B cell (primary cell): ENCODE measurements around the gene SFXN1. TPM values are rescaled to one million over a fixed set of nuclear protein-coding genes. Genes with fewer than 3 reads are reported as not detected.

Experiments used
- ATAC-seq: fragments of 200-7000 bp; cut with Tn5 transposase; one replicate; pipeline ENCODE4 v1.10.0; 2021; ENCODE audit warnings: low read depth, mild to moderate bottlenecking, moderate number of reproducible peaks, moderate library complexity
- CTCF ChIA-PET: fragments of 350-600 bp; sonication (Branson Sonifier 250); formaldehyde crosslinking; loops from one replicate; lab custom pipeline; 2021; ENCODE audit warnings: antibody characterized with exemption, inconsistent platforms; lab: Charles Lee
- POLR2A ChIA-PET: fragments of 350-600 bp; sonication (Branson Sonifier 250); formaldehyde crosslinking; loops from one replicate; lab custom pipeline; 2021; ENCODE audit warnings: antibody characterized with exemption; lab: Charles Lee
- DNase-seq: peaks from one replicate; pipeline ENCODE4 v3.0.0; 2013
- H2AFZ ChIP-seq: 2 replicates; pipeline ENCODE4 v1.6.1; 2012; ENCODE audit warnings: mild to moderate bottlenecking, low read depth, low read length; ENCODE audit not compliant: insufficient read depth, poor library complexity, severe bottlenecking
- H3K27ac ChIP-seq, 2 donors: 1 replicate in 1 of 2; 2 replicates in 1 of 2; pipeline ENCODE4 v1.5.1; 2012 to 2013; ENCODE audit warnings: low read length in 2 of 2, mild to moderate bottlenecking in 2 of 2, moderate library complexity in 1 of 2
- H3K27me3 ChIP-seq, 4 experiments: fragments of 200-600 bp in 1 of 4; sonication (generic) in 1 of 4; replicated peaks in 1 of 4; 1 replicate in 2 of 4; 2 replicates in 2 of 4; pipeline versions ENCODE4 v1.6.1 to v1.7.0; 2013 to 2016; ENCODE audit warnings: low read length in 3 of 4, mild to moderate bottlenecking in 2 of 4, mixed read lengths in 1 of 4, moderate library complexity in 1 of 4; ENCODE audit not compliant: insufficient read depth in 4 of 4, control insufficient read depth in 3 of 4; ENCODE audit errors: control extremely low read depth in 1 of 4
- H3K36me3 ChIP-seq, 2 experiments: replicated peaks in 1 of 2; 1 replicate in 1 of 2; 2 replicates in 1 of 2; pipeline versions ENCODE4 v1.6.1 to v1.7.1; 2013; ENCODE audit warnings: low read length in 1 of 2; ENCODE audit not compliant: insufficient read depth in 2 of 2, control insufficient read depth in 1 of 2; ENCODE audit errors: control extremely low read depth in 1 of 2, extremely low read depth in 1 of 2
- H3K4me1 ChIP-seq, 2 donors: fragments of 200-600 bp in 1 of 2; sonication (generic) in 1 of 2; 1 replicate in 1 of 2; 2 replicates in 1 of 2; pipeline versions ENCODE4 v1.5.1 to v1.6.1; 2013 to 2017; ENCODE audit warnings: low read length in 2 of 2; ENCODE audit not compliant: control insufficient read depth in 2 of 2, insufficient read depth in 2 of 2
- H3K4me2 ChIP-seq: replicated peaks from 2 replicates; pipeline ENCODE3; 2012; ENCODE audit warnings: mild to moderate bottlenecking, low read depth, low read length; ENCODE audit not compliant: poor library complexity, severe bottlenecking
- H3K4me3 ChIP-seq, 5 experiments: fragments of 200-600 bp in 1 of 5; sonication (generic) in 1 of 5; 1 replicate in 3 of 5; 2 replicates in 2 of 5; pipeline versions ENCODE4 v1.5.1 to v1.7.0; 2011 to 2016; ENCODE audit warnings: low read length in 4 of 5, mild to moderate bottlenecking in 4 of 5, low read depth in 2 of 5, control low read depth in 1 of 5, moderate library complexity in 1 of 5; ENCODE audit not compliant: insufficient read depth in 1 of 5; ENCODE audit errors: control extremely low read depth in 1 of 5, extremely low read depth in 1 of 5
- H3K79me2 ChIP-seq: fragments of 200-600 bp; sonication (generic); one replicate; pipeline ENCODE4 v1.6.0; 2016; ENCODE audit warnings: low read length; ENCODE audit not compliant: control insufficient read depth, insufficient read depth
- H3K9ac ChIP-seq: fragments of 200-600 bp; sonication (generic); 2 replicates; pipeline ENCODE4 v1.6.1; 2017; ENCODE audit warnings: mild to moderate bottlenecking, low read length, moderate library complexity
- H3K9me3 ChIP-seq, 3 donors: one replicate each; pipeline versions ENCODE4 v1.6.1 to v1.7.1; 2013; ENCODE audit warnings: low read length in 2 of 3; ENCODE audit not compliant: control insufficient read depth in 2 of 3, insufficient read depth in 1 of 3; ENCODE audit errors: control extremely low read depth in 1 of 3
- H4K20me1 ChIP-seq: 2 replicates; pipeline ENCODE4 v1.6.0; 2012; ENCODE audit warnings: mild to moderate bottlenecking, low read length; ENCODE audit not compliant: insufficient read depth, control insufficient read depth, poor library complexity, severe bottlenecking
- H3K27ac Mint-ChIP-seq: one replicate; pipeline ENCODE4 v1.8.0; 2021; ENCODE audit warnings: mixed read lengths
- H3K27me3 Mint-ChIP-seq: one replicate; pipeline ENCODE4 v1.8.0; 2021; ENCODE audit warnings: mixed read lengths
- H3K4me1 Mint-ChIP-seq: one replicate; pipeline ENCODE4 v1.8.0; 2021; ENCODE audit warnings: mixed read lengths
- H3K4me3 Mint-ChIP-seq: one replicate; pipeline ENCODE4 v1.8.0; 2021; ENCODE audit warnings: mixed read lengths
- H3K9me3 Mint-ChIP-seq: one replicate; pipeline ENCODE4 v1.8.0; 2022; ENCODE audit warnings: mixed read lengths; ENCODE audit not compliant: insufficient read depth
- EZH2 ChIP-seq: IDR thresholded peaks from 2 replicates; pipeline ENCODE4 v1.6.1; 2012; ENCODE audit warnings: borderline replicate concordance, low read depth, mild to moderate bottlenecking, moderate library complexity, low read length; ENCODE audit not compliant: insufficient read depth, poor library complexity, severe bottlenecking
- WGBS: methylation state at CpG from one replicate; pipeline ENCODE4 v1.1.5; 2013; ENCODE audit warnings: missing lambda C conversion rate; ENCODE audit not compliant: insufficient coverage; 5-methylcytosine and 5-hydroxymethylcytosine counted together
- intact Hi-C: fragments of 100-400 bp; cut with micrococcal nuclease; formaldehyde crosslinking; loops from one replicate; pipeline ENCODE4 v1.10.0; 2022
- polyA plus RNA-seq: library from polyadenylated mRNA; depleted of rRNA; stranded (reverse); fragments of >200 nt; gene quantifications from 2 replicates; pipeline ENCODE4 v1.2.3, GENCODE V29; 2012
- total RNA-seq, 2 donors: library from RNA; stranded (reverse); fragments of 120-200 nt in 1 of 2; gene quantifications; 1 replicate in 1 of 2; 2 replicates in 1 of 2; pipeline versions ENCODE4 v1.2.3 to v1.2.4, GENCODE V29; 2013 to 2022
- TF ChIP-seq, protein P1 (sequence below): fragments of 200-600 bp; IDR thresholded peaks from one replicate; pipeline ENCODE4 v1.8.0; 2022; ENCODE audit warnings: antibody characterized with exemption, mild to moderate bottlenecking

The SFXN1 gene
- total and polyA plus RNA-seq, 2 donors (not counting 1 experiment from before 2014, with no cell fraction given) = 16.4 to 30.5 TPM

DNA sequence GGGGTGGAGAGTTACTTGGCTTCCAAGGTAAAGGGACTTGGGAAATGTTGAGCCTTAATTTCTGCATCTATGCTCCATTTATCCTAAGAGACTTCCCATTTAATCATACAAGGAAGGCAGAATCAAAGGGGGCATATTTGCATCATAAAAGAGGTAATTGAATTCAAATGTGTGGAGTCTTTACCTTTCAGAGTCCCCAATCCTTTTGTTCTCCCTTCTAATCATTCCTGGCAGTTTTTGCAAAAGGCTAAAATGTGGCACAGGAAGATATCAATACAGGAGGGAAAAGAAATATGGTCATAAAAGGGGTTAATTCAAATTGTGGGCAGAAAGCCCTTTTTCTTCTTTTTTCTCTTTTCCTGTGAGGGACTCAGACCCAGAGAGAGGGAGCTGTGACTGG is 69.5 kb downstream of the SFXN1 start:
- intact Hi-C loops = no loop called here
- no peak overlapping the region for H3K4me2 ChIP-seq
- H3K27me3 Mint-ChIP-seq = peaks cover 47% of the 10 kb centered on the region
- peaks cover 0 to 16% (median 5%) of the 10 kb centered on the region in 4 experiments for H3K27me3 ChIP-seq
- no peak overlapping the region for H3K27ac Mint-ChIP-seq
- no peak overlapping the region for H3K9ac ChIP-seq
- H3K4me3 Mint-ChIP-seq = no peak overlapping the region
- H3K79me2 ChIP-seq = no peaks in the 10 kb centered on the region
- no peak overlapping the region for H3K4me3 ChIP-seq
- H3K9me3 ChIP-seq = no peaks in the 10 kb centered on the region
- POLR2A ChIA-PET = no interaction called here
- CTCF ChIA-PET = no interaction called here
- DNase-seq (no peak), ATAC-seq (no peak)
- no peak overlapping the region for H2AFZ ChIP-seq
- H3K9me3 Mint-ChIP-seq = no peaks in the 10 kb centered on the region
- H3K27ac ChIP-seq = no peak overlapping the region
- H3K36me3 ChIP-seq = no peaks in the 10 kb centered on the region
- no peaks in the 10 kb centered on the region for H4K20me1 ChIP-seq
- H3K4me1 ChIP-seq = no peaks in the 10 kb centered on the region
- H3K4me1 Mint-ChIP-seq = no peaks in the 10 kb centered on the region
- TF ChIP-seq, protein P1, sequence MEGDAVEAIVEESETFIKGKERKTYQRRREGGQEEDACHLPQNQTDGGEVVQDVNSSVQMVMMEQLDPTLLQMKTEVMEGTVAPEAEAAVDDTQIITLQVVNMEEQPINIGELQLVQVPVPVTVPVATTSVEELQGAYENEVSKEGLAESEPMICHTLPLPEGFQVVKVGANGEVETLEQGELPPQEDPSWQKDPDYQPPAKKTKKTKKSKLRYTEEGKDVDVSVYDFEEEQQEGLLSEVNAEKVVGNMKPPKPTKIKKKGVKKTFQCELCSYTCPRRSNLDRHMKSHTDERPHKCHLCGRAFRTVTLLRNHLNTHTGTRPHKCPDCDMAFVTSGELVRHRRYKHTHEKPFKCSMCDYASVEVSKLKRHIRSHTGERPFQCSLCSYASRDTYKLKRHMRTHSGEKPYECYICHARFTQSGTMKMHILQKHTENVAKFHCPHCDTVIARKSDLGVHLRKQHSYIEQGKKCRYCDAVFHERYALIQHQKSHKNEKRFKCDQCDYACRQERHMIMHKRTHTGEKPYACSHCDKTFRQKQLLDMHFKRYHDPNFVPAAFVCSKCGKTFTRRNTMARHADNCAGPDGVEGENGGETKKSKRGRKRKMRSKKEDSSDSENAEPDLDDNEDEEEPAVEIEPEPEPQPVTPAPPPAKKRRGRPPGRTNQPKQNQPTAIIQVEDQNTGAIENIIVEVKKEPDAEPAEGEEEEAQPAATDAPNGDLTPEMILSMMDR = no peak
- TF ChIP-seq EZH2 = no peak

DNA sequence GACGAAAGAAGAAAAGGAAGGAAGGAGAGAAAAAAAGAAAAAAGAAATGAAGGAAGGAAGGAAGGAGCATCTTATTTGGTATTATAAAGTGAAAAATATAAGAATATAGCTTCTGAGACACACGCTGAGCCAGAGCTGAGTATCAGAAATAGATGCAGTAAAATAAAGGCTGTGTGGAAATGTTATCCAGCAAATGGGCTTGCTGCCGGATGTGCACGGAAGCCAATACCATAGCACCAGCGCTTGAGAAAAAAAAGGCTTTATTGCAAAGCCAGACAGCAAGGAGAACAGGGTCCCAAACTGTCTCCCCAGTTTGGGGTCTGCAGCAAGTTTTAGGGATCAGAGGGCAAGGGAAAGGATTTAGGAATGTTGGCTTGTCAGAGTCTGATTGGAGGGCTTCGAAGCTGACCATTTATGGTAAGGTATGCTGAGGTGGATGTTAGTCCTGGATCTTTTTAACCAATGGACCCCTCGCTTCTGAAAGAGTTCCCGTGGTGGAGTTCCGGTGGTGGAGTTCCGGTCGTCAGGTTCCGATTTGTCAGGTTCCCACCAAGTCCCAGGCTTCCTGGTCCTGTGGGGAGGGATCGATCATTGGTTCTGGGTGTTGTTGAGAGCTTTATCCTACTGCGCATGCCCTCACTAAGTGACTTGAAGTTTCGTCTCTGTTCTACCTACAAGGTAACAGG is 70.4 kb downstream of the SFXN1 start:
- Histone ChIP-seq H3K27me3 (peaks cover 0 to 16% (median 5%) of the 10 kb centered on the region in 4 experiments), H2AFZ (no peak overlapping the region), H3K4me3 (no peak overlapping the region), H3K36me3 (no peaks in the 10 kb centered on the region), H3K79me2 (no peaks in the 10 kb centered on the region), H4K20me1 (no peaks in the 10 kb centered on the region), H3K9me3 (no peaks in the 10 kb centered on the region), H3K9ac (no peak overlapping the region), H3K27ac (no peak overlapping the region), H3K4me1 (no peaks in the 10 kb centered on the region), H3K4me2 (no peak overlapping the region)
- Mint-ChIP-seq H3K27me3 (peaks cover 53% of the 10 kb centered on the region), H3K27ac (no peak overlapping the region), H3K4me3 (no peak overlapping the region), H3K9me3 (no peaks in the 10 kb centered on the region), H3K4me1 (no peaks in the 10 kb centered on the region)
- WGBS = 66% methylated on average over 12 of the region's 15 CpGs
- DNase-seq = no peak
- ATAC-seq = no peak
- intact Hi-C loops = no loop called here
- ChIA-PET POLR2A (no interaction called here), CTCF (no interaction called here)
- TF ChIP-seq, protein P1 = no peak
- no peak for TF ChIP-seq EZH2
